Neural progenitor cell (in vitro differentiated cells): Measurements from ENCODE around the gene SLC6A4.

Experiments
- EZH2 ChIP-seq: fragments of 200-600 bp; sonication (generic); IDR thresholded peaks from 2 replicates; pipeline ENCODE4 v1.6.1; 2017; ENCODE audit warnings: antibody characterized with exemption, mild to moderate bottlenecking, moderate library complexity
- EZH2phosphoT487 ChIP-seq: fragments of 200-600 bp; sonication (generic); IDR thresholded peaks from 2 replicates; pipeline ENCODE4 v1.6.1; 2017; ENCODE audit warnings: antibody characterized with exemption
- TF ChIP-seq, protein P1 (sequence below): fragments of 200-600 bp; sonication (generic); IDR thresholded peaks from 2 replicates; pipeline ENCODE4 v1.5.1; 2017; ENCODE audit warnings: antibody characterized with exemption, mild to moderate bottlenecking

DNA sequence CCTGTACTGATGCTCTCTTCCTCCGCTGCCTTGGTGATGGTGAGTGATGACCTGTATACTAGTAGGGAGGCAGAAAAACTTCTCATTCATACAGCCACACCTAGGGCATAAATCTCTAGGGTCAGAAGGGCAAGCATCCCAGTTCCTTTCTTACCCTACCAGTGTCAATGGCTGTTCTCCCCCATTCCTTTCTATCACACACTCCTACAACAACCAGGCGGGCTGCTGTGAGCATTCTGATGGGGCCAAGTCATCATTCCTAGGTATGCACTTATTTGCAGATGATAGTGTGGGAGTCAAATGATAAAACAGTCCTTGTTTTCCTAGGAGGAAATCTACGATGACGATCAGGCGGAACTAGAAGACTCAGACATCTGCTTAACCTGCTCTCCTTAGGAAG, 14.0 kb upstream of the SLC6A4 start:
- TF ChIP-seq, protein P1, sequence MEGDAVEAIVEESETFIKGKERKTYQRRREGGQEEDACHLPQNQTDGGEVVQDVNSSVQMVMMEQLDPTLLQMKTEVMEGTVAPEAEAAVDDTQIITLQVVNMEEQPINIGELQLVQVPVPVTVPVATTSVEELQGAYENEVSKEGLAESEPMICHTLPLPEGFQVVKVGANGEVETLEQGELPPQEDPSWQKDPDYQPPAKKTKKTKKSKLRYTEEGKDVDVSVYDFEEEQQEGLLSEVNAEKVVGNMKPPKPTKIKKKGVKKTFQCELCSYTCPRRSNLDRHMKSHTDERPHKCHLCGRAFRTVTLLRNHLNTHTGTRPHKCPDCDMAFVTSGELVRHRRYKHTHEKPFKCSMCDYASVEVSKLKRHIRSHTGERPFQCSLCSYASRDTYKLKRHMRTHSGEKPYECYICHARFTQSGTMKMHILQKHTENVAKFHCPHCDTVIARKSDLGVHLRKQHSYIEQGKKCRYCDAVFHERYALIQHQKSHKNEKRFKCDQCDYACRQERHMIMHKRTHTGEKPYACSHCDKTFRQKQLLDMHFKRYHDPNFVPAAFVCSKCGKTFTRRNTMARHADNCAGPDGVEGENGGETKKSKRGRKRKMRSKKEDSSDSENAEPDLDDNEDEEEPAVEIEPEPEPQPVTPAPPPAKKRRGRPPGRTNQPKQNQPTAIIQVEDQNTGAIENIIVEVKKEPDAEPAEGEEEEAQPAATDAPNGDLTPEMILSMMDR = no peak
- no peak for TF ChIP-seq EZH2
- TF ChIP-seq EZH2phosphoT487 = no peak
